Right lobe of liver (tissue), 6 donors: ENCODE results near the gene IREB2. TPM values are rescaled to one million over a fixed set of nuclear protein-coding genes. Genes with fewer than 3 reads are reported as not detected.

Source experiments
- ATAC-seq, 4 donors: fragments of 200-7000 bp; cut with Tn5 transposase; one replicate each; pipeline ENCODE4 v1.9.1; 2020; ENCODE audit warnings: mild to moderate bottlenecking in 4 of 4, moderate library complexity in 4 of 4
- DNase-seq, 3 donors: peaks; one replicate each; pipeline ENCODE4 v3.0.0-alpha.2; 2020
- H3K27ac ChIP-seq, 3 donors: fragments of 200-600 bp; one replicate each; pipeline ENCODE4 v1.8.0; 2022
- H3K27me3 ChIP-seq, 2 donors: fragments of 200-600 bp; one replicate each; pipeline ENCODE4 v1.8.0; 2022
- H3K36me3 ChIP-seq, 4 donors: fragments of 200-600 bp; sonication (generic) in 1 of 4; one replicate each; pipeline versions ENCODE4 v1.5.1 to v1.8.0; 2017 to 2022; ENCODE audit warnings: control low read depth in 1 of 4
- H3K4me1 ChIP-seq, 4 donors: fragments of 200-600 bp; sonication (generic) in 1 of 4; one replicate each; pipeline versions ENCODE4 v1.5.1 to v1.8.0; 2017 to 2022; ENCODE audit warnings: control low read depth in 1 of 4
- H3K4me3 ChIP-seq, 3 donors: fragments of 200-600 bp; one replicate each; pipeline ENCODE4 v1.8.0; 2022
- H3K9me3 ChIP-seq, 4 donors: fragments of 200-600 bp; sonication (generic) in 1 of 4; one replicate each; pipeline versions ENCODE4 v1.5.1 to v1.8.0; 2017 to 2022; ENCODE audit warnings: control low read depth in 1 of 4
- POLR2A ChIP-seq: fragments of 450-650 bp; IDR thresholded peaks from one replicate; pipeline ENCODE4 v1.6.1; 2017; ENCODE audit warnings: antibody characterized with exemption, mild to moderate bottlenecking
- WGBS: methylation state at CpG from one replicate; pipeline ENCODE4 v1.1.6; 2018; ENCODE audit warnings: low coverage, low lambda C conversion rate; ENCODE audit not compliant: insufficient coverage; ENCODE audit errors: missing lambda C conversion rate; 5-methylcytosine and 5-hydroxymethylcytosine counted together
- intact Hi-C, 2 donors: fragments of 100-400 bp; cut with DNase I; formaldehyde crosslinking; loops; one replicate each; pipeline versions ENCODE4 v1.11.2 to v1.14.1; 2022
- total RNA-seq, 6 experiments: library from RNA; depleted of rRNA in 2 of 6; stranded (reverse); fragments of >200 nt in 2 of 6; fragmentation: NEBNext Ultra II Directional in 3 of 6; extraction: Animal tissue kit (Norgen Biotek cat#: 25700) in 3 of 6; gene quantifications; one replicate each; pipeline versions ENCODE4 v1.1.0 to v1.2.4, GENCODE V29; 2016 to 2023
- TF ChIP-seq, protein P1 (sequence below), 4 donors: fragments of 200-600 bp in 3 of 4; fragments of 450-650 bp in 1 of 4; IDR thresholded peaks; one replicate each; pipeline versions ENCODE4 v1.5.1 to v1.8.0; 2016 to 2022; ENCODE audit warnings: antibody characterized with exemption in 4 of 4, mild to moderate bottlenecking in 2 of 4
- donor health status: DM: no; HTN: yes; CAD: no.
- donor health status: DM: no; HTN: no; CAD: no.
- donor health status: DM: no; HTN: no; CAD: no.
- donor health status: DM: no; HTN: yes; CAD: no.
- donor health status: DM: no; HTN: yes; CAD: no.

IREB2 gene
- total RNA-seq, 6 experiments from 2014 or later: 17.1 to 36.2 (median 25.6) TPM

DNA sequence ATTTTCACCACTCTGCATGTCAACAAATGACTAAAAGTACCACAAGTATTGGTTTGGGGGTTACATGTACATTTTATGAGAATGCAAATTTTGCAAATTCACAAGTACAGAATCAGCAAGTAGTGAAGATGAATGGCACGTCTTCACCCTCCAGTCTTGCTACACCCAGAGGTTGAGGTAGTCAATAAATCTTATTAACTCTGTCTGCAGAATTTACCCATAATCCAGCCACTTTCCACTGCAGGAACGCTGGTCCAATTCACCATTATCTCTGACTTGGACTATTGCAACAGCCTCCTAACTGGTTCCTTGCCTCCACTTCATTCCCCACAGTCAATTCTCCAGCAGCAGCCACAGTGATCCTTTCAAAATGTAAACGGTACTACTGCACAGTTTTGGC is 112.8 kb downstream of the IREB2 start:
- ATAC-seq (no peak), DNase-seq (no peak)
- H3K27me3 ChIP-seq: no peaks in the 10 kb centered on the region
- intact Hi-C loops: no loop called here
- no peaks in the 10 kb centered on the region for H3K9me3 ChIP-seq
- H3K4me3 ChIP-seq: no peak overlapping the region
- 76% methylated on average over 3 of the region's 3 CpGs for WGBS
- H3K4me1 ChIP-seq: no peaks in the 10 kb centered on the region
- no peak overlapping the region for H3K27ac ChIP-seq
- H3K36me3 ChIP-seq: peaks cover 4 to 40% (median 27%) of the 10 kb centered on the region in 4 donors
- no peak for TF ChIP-seq POLR2A
- TF ChIP-seq, protein P1, sequence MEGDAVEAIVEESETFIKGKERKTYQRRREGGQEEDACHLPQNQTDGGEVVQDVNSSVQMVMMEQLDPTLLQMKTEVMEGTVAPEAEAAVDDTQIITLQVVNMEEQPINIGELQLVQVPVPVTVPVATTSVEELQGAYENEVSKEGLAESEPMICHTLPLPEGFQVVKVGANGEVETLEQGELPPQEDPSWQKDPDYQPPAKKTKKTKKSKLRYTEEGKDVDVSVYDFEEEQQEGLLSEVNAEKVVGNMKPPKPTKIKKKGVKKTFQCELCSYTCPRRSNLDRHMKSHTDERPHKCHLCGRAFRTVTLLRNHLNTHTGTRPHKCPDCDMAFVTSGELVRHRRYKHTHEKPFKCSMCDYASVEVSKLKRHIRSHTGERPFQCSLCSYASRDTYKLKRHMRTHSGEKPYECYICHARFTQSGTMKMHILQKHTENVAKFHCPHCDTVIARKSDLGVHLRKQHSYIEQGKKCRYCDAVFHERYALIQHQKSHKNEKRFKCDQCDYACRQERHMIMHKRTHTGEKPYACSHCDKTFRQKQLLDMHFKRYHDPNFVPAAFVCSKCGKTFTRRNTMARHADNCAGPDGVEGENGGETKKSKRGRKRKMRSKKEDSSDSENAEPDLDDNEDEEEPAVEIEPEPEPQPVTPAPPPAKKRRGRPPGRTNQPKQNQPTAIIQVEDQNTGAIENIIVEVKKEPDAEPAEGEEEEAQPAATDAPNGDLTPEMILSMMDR (IDR thresholded peaks at IDR 0.05): no peak

Other genes with a start within 250 kb of the IREB2 start
- gene ACSBG1, start 203.7 kb upstream of the IREB2 start, total RNA-seq: not detected
- 1 to 10 TPM in 4 of 6 experiments, under 1 TPM in 2; 0.73 to 3.4 (median 1.9) TPM for gene DNAJA4, start 173.7 kb upstream of the IREB2 start, total RNA-seq
- 10 to 100 TPM; 21.7 to 30.3 (median 23.0) TPM for gene SKIC8, start 138.6 kb upstream of the IREB2 start, total RNA-seq
- gene CRABP1, start 97.9 kb upstream of the IREB2 start, total RNA-seq: not detected
- 1 to 10 TPM; 3.7 to 8.9 (median 5.2) TPM for gene HYKK, start 69.4 kb downstream of the IREB2 start, total RNA-seq
- 100 to 1,000 TPM in 3 of 6 experiments, 10 to 100 TPM in 3; 66.1 to 147 (median 92.3) TPM for gene PSMA4, start 102.2 kb downstream of the IREB2 start, total RNA-seq
- gene CHRNA5, start 127.3 kb downstream of the IREB2 start, total RNA-seq: under 1 TPM in 5 of 6 experiments, not detected in 1; 0.19 to 0.56 (median 0.38) TPM
- gene CHRNA3, start 182.8 kb downstream of the IREB2 start, total RNA-seq: not detected
- gene CHRNB4, start 203.0 kb downstream of the IREB2 start, total RNA-seq: under 1 TPM in 1 of 6 experiments, not detected in 5; 0.53 TPM